ENCODE measurements around the gene LARP4. TPM values are rescaled to one million over a fixed set of nuclear protein-coding genes. Genes with fewer than 3 reads are reported as not detected.
"Not testable (repeated sequence)": the region's sequence is repeated elsewhere in the genome, so short reads cannot be mapped to it uniquely, and the experiment has no call there.

Gene LARP4
- total and polyA plus RNA-seq, 7 experiments from 2014 or later = 18.7 to 68.9 (median 34.0) TPM

- H3K27ac ChIP-seq (ENCODE audit: low read depth, low read length) = peak overlapping the region; percentile 65
- no peak overlapping the region for H3K4me3 ChIP-seq (ENCODE audit: low read length)
- no peaks in the 10 kb centered on the region for H3K27me3 ChIP-seq (ENCODE audit: control insufficient read depth in 2 of 2, insufficient read depth in 2 of 2, low read length in 2 of 2)
- no peaks in the 10 kb centered on the region for H3K9me3 ChIP-seq (ENCODE audit: control insufficient read depth in 2 of 3, low read length in 3 of 3)
- ATAC-seq (no peak), DNase-seq (no peak)
- ChIA-PET CTCF (interaction anchor here (0.6 to 1.9 kb wide), 2 partner anchors 9 to 109 kb away, joined by 4 to 6 read pairs; no protein-coding TSS in a partner anchor), POLR2A (interaction anchor here (0.9 to 5.5 kb wide), 3 partner anchors 11 to 119 kb away, joined by 3 to 84 read pairs (median 14); partner anchors contain the start of gene DIP2B)
- H3K27me3 Mint-ChIP-seq = no peaks in the 10 kb centered on the region
- H3K4me1 Mint-ChIP-seq = peaks cover 43 to 63% (median 55%) of the 10 kb centered on the region in 7 donors
- peaks cover 0 to 23% (median 5%) of the 10 kb centered on the region in 5 donors for H3K36me3 Mint-ChIP-seq
- intact Hi-C loops (cut with micrococcal nuclease) = no loop called here
- H3K27ac Mint-ChIP-seq = peak overlapping the region in 1 of 9 donors; percentile 95
- H3K36me3 ChIP-seq (ENCODE audit: control insufficient read depth in 2 of 3, insufficient read depth in 3 of 3, low read length in 3 of 3) = no peaks in the 10 kb centered on the region
- H3K9me3 Mint-ChIP-seq = peaks cover 0 to 2% (median 0%) of the 10 kb centered on the region in 11 donors
- no peak overlapping the region for H3K4me3 Mint-ChIP-seq
- peaks cover 19 to 76% of the 10 kb centered on the region in 2 donors for H3K4me1 ChIP-seq (ENCODE audit: control insufficient read depth in 2 of 2, insufficient read depth in 2 of 2, low read length in 2 of 2)
Measured at GRCh38 chr12:50518090-50518489, 117.4 kb downstream of the LARP4 start.

GRCh38 chr12:50519353-50519752 is 118.7 kb downstream of the LARP4 start:
- Mint-ChIP-seq H3K9me3 (peaks cover 0 to 3% (median 0%) of the 10 kb centered on the region in 11 donors), H3K4me3 (peak overlapping the region in 7 of 10 donors; percentile 42 to 79 (median 57)), H3K4me1 (peaks cover 43 to 63% (median 52%) of the 10 kb centered on the region in 7 donors), H3K27ac (peak overlapping the region in 5 of 9 donors; percentile 59 to 97 (median 95)), H3K36me3 (peaks cover 0 to 29% (median 8%) of the 10 kb centered on the region in 5 donors), H3K27me3 (no peaks in the 10 kb centered on the region)
- CTCF ChIA-PET = interaction anchor here (1.9 kb wide), 1 partner anchor 10 kb away, joined by 6 read pairs; no protein-coding TSS in a partner anchor
- Histone ChIP-seq H3K27me3 (ENCODE audit: control insufficient read depth in 2 of 2, insufficient read depth in 2 of 2, low read length in 2 of 2) (no peaks in the 10 kb centered on the region), H3K36me3 (ENCODE audit: control insufficient read depth in 2 of 3, insufficient read depth in 3 of 3, low read length in 3 of 3) (no peaks in the 10 kb centered on the region), H3K27ac (ENCODE audit: low read depth, low read length) (peak overlapping the region; percentile 65), H3K4me1 (ENCODE audit: control insufficient read depth in 2 of 2, insufficient read depth in 2 of 2, low read length in 2 of 2) (peaks cover 16 to 69% of the 10 kb centered on the region in 2 donors), H3K4me3 (ENCODE audit: low read length) (no peak overlapping the region), H3K9me3 (ENCODE audit: control insufficient read depth in 2 of 3, low read length in 3 of 3) (no peaks in the 10 kb centered on the region)
- intact Hi-C loops (cut with micrococcal nuclease) = no loop called here
- DNase-seq = no peak
- POLR2A ChIA-PET = interaction anchor here (0.5 to 5.5 kb wide), 5 partner anchors 12 to 120 kb away, joined by 3 to 84 read pairs (median 13); partner anchors contain the start of gene DIP2B
- no peak for ATAC-seq

DNA sequence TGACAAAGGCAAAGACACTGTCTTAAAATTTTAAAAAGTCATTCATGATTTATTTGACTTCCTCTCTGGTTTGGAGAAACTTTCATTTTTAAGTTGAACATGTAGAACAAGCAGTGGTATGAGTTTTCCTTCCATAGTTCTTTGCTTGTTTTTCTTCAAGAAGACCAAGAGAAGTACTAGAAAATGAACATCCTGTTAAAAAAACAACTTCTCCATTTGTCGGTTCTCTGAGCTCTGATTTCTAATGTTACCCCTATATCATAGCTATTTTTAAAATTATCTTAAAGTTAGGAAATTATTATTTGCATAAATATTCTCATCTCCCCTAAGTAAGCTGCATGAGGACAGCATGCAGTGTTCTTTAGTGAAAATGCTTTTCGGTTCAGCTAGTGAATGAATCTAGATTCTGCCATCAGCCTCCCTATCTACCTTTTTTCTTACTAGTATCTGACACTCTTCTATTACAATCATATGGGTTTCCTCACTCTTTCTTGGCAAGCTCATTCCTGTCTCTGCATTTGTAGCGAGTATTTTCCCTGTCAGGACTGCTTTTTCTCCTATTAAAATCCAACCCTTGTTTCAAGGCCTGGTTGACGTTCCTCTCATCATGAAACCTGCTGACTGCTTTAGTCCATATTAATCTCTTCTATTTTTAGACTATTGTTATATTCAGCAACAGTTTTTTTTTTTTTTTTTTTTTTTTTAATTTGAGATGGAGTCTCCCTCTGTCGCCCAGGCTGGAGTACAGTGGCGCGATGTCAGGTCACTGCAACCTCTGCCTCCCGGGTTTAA is 119.9 kb downstream of the LARP4 start:
- peaks cover 0 to 31% (median 9%) of the 10 kb centered on the region in 5 donors for H3K36me3 Mint-ChIP-seq
- peak in 5 of 9 donors; percentile 26 to 55 (median 43) for DNase-seq
- Histone ChIP-seq H3K9me3 (ENCODE audit: control insufficient read depth in 2 of 3, low read length in 3 of 3) (no peaks in the 10 kb centered on the region), H3K4me1 (ENCODE audit: control insufficient read depth in 2 of 2, insufficient read depth in 2 of 2, low read length in 2 of 2) (peaks cover 8 to 61% of the 10 kb centered on the region in 2 donors), H3K27me3 (ENCODE audit: control insufficient read depth in 2 of 2, insufficient read depth in 2 of 2, low read length in 2 of 2) (no peaks in the 10 kb centered on the region), H3K4me3 (ENCODE audit: low read length) (no peak overlapping the region), H3K27ac (ENCODE audit: low read depth, low read length) (peak overlapping the region; percentile 65), H3K36me3 (ENCODE audit: control insufficient read depth in 2 of 3, insufficient read depth in 3 of 3, low read length in 3 of 3) (no peaks in the 10 kb centered on the region)
- ChIA-PET CTCF (interaction anchor here (0.6 to 2.5 kb wide), 7 partner anchors 8 to 842 kb away, joined by 3 to 11 read pairs (median 4); partner anchors contain the start of gene DIP2B), POLR2A (interaction anchor here (0.8 to 5.5 kb wide), 6 partner anchors 11 to 806 kb away, joined by 3 to 84 read pairs (median 4); partner anchors contain the start of gene DIP2B)
- H3K27ac Mint-ChIP-seq = peak overlapping the region in 5 of 9 donors; percentile 79 to 97 (median 95)
- H3K9me3 Mint-ChIP-seq = peaks cover 0 to 3% (median 0%) of the 10 kb centered on the region in 11 donors
- intact Hi-C loops (cut with micrococcal nuclease) = loop anchor here in 1 of 2 donors (2.0 kb wide), 1 partner anchor 16 kb away; the partner anchor contains the start of gene DIP2B
- ATAC-seq = no peak
- peak overlapping the region in 9 of 10 donors; percentile 57 to 87 (median 79) for H3K4me3 Mint-ChIP-seq
- H3K27me3 Mint-ChIP-seq = no peaks in the 10 kb centered on the region
- peaks cover 39 to 60% (median 46%) of the 10 kb centered on the region in 7 donors for H3K4me1 Mint-ChIP-seq

DNA sequence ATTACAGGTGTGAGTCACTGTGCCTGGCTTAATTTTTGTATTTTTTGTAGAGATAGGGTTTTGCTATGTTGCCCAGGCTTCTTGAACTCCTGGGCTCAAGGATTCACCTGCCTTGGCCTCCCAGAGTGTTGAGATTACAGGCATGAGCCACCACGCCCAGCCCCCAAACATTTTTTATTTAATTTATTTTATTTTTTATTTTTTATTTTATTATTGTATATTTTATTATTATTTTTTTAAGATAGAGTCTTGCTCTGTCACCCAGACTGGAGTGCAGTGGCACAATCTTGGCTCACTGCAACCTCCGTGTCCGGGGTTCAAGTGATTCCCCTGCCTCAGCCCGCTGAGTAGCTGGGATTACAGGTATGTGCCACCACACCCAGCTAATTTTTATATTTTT is 121.1 kb downstream of the LARP4 start:
- not testable (repeated sequence) for H3K9me3 ChIP-seq (ENCODE audit: control insufficient read depth in 2 of 3, low read length in 3 of 3); H3K27me3 Mint-ChIP-seq; H3K9me3 Mint-ChIP-seq; DNase-seq; ATAC-seq; H3K27me3 ChIP-seq (ENCODE audit: control insufficient read depth in 2 of 2, insufficient read depth in 2 of 2, low read length in 2 of 2); H3K36me3 ChIP-seq (ENCODE audit: control insufficient read depth in 2 of 3, insufficient read depth in 3 of 3, low read length in 3 of 3); H3K4me3 ChIP-seq (ENCODE audit: low read length); H3K4me3 Mint-ChIP-seq
- POLR2A ChIA-PET = interaction anchor here (1.1 to 5.5 kb wide), 3 partner anchors 10 to 106 kb away, joined by 3 to 84 read pairs (median 13); partner anchors contain the start of gene DIP2B
- CTCF ChIA-PET = interaction anchor here (2.5 kb wide), 1 partner anchor 17 kb away, joined by 11 read pairs; the partner anchor contains the start of gene DIP2B
- Histone ChIP-seq H3K27ac (ENCODE audit: low read depth, low read length) (peak overlapping the region; percentile 65), H3K4me1 (ENCODE audit: control insufficient read depth in 2 of 2, insufficient read depth in 2 of 2, low read length in 2 of 2) (peaks cover 8 to 53% of the 10 kb centered on the region in 2 donors)
- Mint-ChIP-seq H3K4me1 (peaks cover 36 to 62% (median 46%) of the 10 kb centered on the region in 7 donors), H3K36me3 (peaks cover 0 to 33% (median 16%) of the 10 kb centered on the region in 5 donors), H3K27ac (peak overlapping the region in 3 of 9 donors; percentile 9 to 76 (median 60))
- intact Hi-C loops (cut with micrococcal nuclease) = loop anchor here in 1 of 2 donors (2.0 kb wide), 1 partner anchor 17 kb away; the partner anchor contains the start of gene DIP2B

DNA sequence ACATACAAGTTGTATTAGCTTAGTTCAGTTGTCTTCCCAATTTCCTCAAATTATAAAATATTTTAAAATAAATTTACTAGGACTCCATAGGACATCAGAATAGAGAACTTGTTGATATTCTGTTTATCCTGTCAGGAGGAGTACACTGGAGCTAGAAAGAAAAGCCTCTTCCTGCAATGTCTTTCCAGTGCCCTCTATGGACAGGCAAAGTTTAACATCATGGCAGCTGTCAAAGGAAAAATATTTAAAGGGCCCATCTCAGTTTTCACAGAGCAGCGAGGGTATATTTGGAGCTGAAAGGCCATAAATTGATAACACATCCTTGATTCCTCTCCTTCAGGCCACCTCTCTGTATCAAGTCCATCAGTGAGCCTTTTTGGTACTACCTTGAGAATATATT is 123.1 kb downstream of the LARP4 start:
- peaks cover 0 to 3% (median 0%) of the 10 kb centered on the region in 11 donors for H3K9me3 Mint-ChIP-seq
- H3K4me1 Mint-ChIP-seq = peaks cover 38 to 78% (median 63%) of the 10 kb centered on the region in 7 donors
- Histone ChIP-seq H3K36me3 (ENCODE audit: control insufficient read depth in 2 of 3, insufficient read depth in 3 of 3, low read length in 3 of 3) (no peaks in the 10 kb centered on the region), H3K9me3 (ENCODE audit: control insufficient read depth in 2 of 3, low read length in 3 of 3) (no peaks in the 10 kb centered on the region), H3K4me3 (ENCODE audit: low read length) (no peak overlapping the region), H3K27me3 (ENCODE audit: control insufficient read depth in 2 of 2, insufficient read depth in 2 of 2, low read length in 2 of 2) (no peaks in the 10 kb centered on the region), H3K4me1 (ENCODE audit: control insufficient read depth in 2 of 2, insufficient read depth in 2 of 2, low read length in 2 of 2) (peaks cover 0 to 47% of the 10 kb centered on the region in 2 donors), H3K27ac (ENCODE audit: low read depth, low read length) (no peak overlapping the region)
- H3K4me3 Mint-ChIP-seq = peak overlapping the region in 2 of 10 donors; percentile 5 to 9
- DNase-seq (no peak), ATAC-seq (no peak)
- intact Hi-C loops (cut with micrococcal nuclease) = no loop called here
- peak overlapping the region in 4 of 9 donors; percentile 14 to 77 (median 28) for H3K27ac Mint-ChIP-seq
- ChIA-PET CTCF (interaction anchor here (0.6 to 1.3 kb wide), 4 partner anchors 13 to 462 kb away, joined by 3 to 4 read pairs (median 3); no protein-coding TSS in a partner anchor), POLR2A (interaction anchor here (1.2 to 1.5 kb wide), 3 partner anchors 9 to 15 kb away, joined by 4 to 6 read pairs (median 5); no protein-coding TSS in a partner anchor)
- peaks cover 0 to 38% (median 18%) of the 10 kb centered on the region in 5 donors for H3K36me3 Mint-ChIP-seq
- H3K27me3 Mint-ChIP-seq = no peaks in the 10 kb centered on the region

DNA sequence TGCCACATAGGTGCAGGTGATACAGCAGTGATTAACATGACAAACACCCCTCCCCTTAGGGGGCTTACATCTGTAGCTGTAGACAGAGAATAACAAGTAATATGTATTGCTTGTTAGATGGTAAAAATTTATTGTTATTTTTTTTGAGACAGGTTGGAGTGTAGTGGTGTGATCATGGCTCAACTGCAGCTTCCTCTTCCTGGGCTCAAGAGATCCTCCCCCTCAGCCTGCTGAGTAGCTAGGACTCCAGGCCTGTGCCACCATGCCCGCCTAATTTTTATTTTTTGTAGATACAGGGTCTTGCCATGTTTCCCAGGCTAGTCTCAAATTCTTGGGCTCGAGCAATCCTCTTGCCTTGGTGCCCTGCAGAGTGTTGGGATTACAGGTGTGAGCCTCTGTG is 123.9 kb downstream of the LARP4 start:
- intact Hi-C loops (cut with micrococcal nuclease) = loop anchor here in 1 of 2 donors (5.0 kb wide), 1 partner anchor 48 kb away; no protein-coding TSS in a partner anchor
- Mint-ChIP-seq H3K27ac (peak overlapping the region in 6 of 9 donors; percentile 16 to 77 (median 48)), H3K9me3 (peaks cover 0 to 3% (median 0%) of the 10 kb centered on the region in 11 donors), H3K36me3 (peaks cover 0 to 43% (median 20%) of the 10 kb centered on the region in 5 donors), H3K4me3 (peak overlapping the region in 2 of 10 donors; percentile 5 to 18), H3K27me3 (no peaks in the 10 kb centered on the region), H3K4me1 (peaks cover 36 to 85% (median 63%) of the 10 kb centered on the region in 7 donors)
- Histone ChIP-seq H3K9me3 (ENCODE audit: control insufficient read depth in 2 of 3, low read length in 3 of 3) (no peaks in the 10 kb centered on the region), H3K4me3 (ENCODE audit: low read length) (no peak overlapping the region), H3K36me3 (ENCODE audit: control insufficient read depth in 2 of 3, insufficient read depth in 3 of 3, low read length in 3 of 3) (no peaks in the 10 kb centered on the region), H3K4me1 (ENCODE audit: control insufficient read depth in 2 of 2, insufficient read depth in 2 of 2, low read length in 2 of 2) (peaks cover 0 to 47% of the 10 kb centered on the region in 2 donors), H3K27me3 (ENCODE audit: control insufficient read depth in 2 of 2, insufficient read depth in 2 of 2, low read length in 2 of 2) (no peaks in the 10 kb centered on the region), H3K27ac (ENCODE audit: low read depth, low read length) (no peak overlapping the region)
- CTCF ChIA-PET = interaction anchor here (0.6 to 1.3 kb wide), 3 partner anchors 14 to 461 kb away, joined by 3 to 4 read pairs (median 3); no protein-coding TSS in a partner anchor
- DNase-seq = no peak
- POLR2A ChIA-PET = interaction anchor here (0.6 to 1.5 kb wide), 4 partner anchors 13 to 156 kb away, joined by 3 to 6 read pairs (median 4); no protein-coding TSS in a partner anchor
- ATAC-seq = no peak

Data from naive thymus-derived CD4-positive, alpha-beta T cell (primary cell).